Measurements from ENCODE around the gene SCUBE1. TPM values are rescaled to one million over a fixed set of nuclear protein-coding genes. Genes with fewer than 3 reads are reported as not detected.

SCUBE1 gene
- total RNA-seq, 1 experiment from 2014 or later: not detected

DNA sequence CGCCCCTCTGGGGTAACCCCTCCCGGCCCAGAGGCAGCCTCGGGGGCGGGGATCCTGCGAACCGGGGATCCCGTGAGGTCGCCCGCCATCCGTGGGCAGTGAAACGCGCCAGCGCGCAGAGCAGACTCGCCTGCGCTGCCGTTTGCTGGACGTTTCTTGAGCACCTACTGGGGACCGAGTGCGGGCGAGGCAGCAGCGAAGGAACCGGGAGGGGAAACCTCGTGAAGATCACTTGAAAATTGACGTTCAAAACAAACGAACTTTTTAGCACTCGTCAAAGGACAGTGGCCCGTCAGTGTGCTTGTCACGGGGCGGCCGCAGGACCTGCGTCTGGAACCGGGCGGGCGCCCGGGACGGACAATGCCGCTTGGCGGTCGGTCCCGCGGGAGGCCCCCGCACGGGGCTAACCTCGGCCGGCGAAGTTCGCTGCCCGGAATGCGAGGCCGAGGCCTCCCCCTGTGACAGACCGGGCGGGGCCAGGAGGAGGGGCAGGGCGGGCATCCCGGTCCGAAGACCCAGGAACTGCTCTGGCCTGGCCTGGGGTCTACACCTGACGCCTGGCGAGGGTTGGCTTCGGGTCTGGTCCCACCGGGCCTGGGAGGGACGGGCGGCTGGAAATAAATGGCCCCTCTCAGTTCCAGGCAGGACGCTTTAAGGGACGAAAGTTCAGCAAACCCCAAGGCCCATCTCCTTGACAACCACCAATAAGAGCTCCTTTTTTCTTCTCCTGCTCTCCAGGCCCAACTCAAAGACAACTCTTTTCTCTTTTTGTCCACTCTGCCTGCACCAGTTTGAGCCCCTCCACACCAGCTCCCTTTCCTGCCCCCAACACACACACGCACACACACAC, 723 bp upstream of the SCUBE1 start:
- Histone ChIP-seq H4K20me1 (ENCODE audit: insufficient read depth) (no peaks in the 10 kb centered on the region), H3K4me1 (replicated peaks; ENCODE audit: insufficient read depth) (no peaks in the 10 kb centered on the region), H3K4me3 (no peak overlapping the region), H3K27ac (no peak overlapping the region), H3K27me3 (ENCODE audit: insufficient read depth, low read depth) (peaks cover 56% of the 10 kb centered on the region), H3K36me3 (ENCODE audit: low read depth) (no peaks in the 10 kb centered on the region), H3K79me2 (ENCODE audit: low read depth) (no peaks in the 10 kb centered on the region), H3K9me2 (ENCODE audit: insufficient read depth) (no peaks in the 10 kb centered on the region), H2AFZ (no peak overlapping the region), H3F3A (ENCODE audit: insufficient read depth, low read depth) (no peaks in the 10 kb centered on the region), H3K4me2 (no peak overlapping the region), H3K9me3 (ENCODE audit: insufficient read depth, low read depth) (no peaks in the 10 kb centered on the region)
- TF ChIP-seq EZH2 (IDR thresholded peaks at IDR 0.05; ENCODE audit: low read depth): no peak
- TF ChIP-seq, protein P1, sequence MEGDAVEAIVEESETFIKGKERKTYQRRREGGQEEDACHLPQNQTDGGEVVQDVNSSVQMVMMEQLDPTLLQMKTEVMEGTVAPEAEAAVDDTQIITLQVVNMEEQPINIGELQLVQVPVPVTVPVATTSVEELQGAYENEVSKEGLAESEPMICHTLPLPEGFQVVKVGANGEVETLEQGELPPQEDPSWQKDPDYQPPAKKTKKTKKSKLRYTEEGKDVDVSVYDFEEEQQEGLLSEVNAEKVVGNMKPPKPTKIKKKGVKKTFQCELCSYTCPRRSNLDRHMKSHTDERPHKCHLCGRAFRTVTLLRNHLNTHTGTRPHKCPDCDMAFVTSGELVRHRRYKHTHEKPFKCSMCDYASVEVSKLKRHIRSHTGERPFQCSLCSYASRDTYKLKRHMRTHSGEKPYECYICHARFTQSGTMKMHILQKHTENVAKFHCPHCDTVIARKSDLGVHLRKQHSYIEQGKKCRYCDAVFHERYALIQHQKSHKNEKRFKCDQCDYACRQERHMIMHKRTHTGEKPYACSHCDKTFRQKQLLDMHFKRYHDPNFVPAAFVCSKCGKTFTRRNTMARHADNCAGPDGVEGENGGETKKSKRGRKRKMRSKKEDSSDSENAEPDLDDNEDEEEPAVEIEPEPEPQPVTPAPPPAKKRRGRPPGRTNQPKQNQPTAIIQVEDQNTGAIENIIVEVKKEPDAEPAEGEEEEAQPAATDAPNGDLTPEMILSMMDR (conservative IDR thresholded peaks at IDR 0.05): no peak
- intact Hi-C loops (cut with micrococcal nuclease; ENCODE audit: unreplicated experiment): no loop called here
- DNase-seq: no peak
- ChIA-PET CTCF (interaction anchor here (0.6 kb wide), 1 partner anchor 98 kb away, joined by 3 read pairs; no protein-coding TSS in a partner anchor), POLR2A (ENCODE audit: unreplicated experiment) (interaction anchor here (0.5 kb wide), 1 partner anchor 244 kb away, joined by 4 read pairs; no protein-coding TSS in a partner anchor)
- BruUV-seq (replicated peaks): no TSS peak

DNA sequence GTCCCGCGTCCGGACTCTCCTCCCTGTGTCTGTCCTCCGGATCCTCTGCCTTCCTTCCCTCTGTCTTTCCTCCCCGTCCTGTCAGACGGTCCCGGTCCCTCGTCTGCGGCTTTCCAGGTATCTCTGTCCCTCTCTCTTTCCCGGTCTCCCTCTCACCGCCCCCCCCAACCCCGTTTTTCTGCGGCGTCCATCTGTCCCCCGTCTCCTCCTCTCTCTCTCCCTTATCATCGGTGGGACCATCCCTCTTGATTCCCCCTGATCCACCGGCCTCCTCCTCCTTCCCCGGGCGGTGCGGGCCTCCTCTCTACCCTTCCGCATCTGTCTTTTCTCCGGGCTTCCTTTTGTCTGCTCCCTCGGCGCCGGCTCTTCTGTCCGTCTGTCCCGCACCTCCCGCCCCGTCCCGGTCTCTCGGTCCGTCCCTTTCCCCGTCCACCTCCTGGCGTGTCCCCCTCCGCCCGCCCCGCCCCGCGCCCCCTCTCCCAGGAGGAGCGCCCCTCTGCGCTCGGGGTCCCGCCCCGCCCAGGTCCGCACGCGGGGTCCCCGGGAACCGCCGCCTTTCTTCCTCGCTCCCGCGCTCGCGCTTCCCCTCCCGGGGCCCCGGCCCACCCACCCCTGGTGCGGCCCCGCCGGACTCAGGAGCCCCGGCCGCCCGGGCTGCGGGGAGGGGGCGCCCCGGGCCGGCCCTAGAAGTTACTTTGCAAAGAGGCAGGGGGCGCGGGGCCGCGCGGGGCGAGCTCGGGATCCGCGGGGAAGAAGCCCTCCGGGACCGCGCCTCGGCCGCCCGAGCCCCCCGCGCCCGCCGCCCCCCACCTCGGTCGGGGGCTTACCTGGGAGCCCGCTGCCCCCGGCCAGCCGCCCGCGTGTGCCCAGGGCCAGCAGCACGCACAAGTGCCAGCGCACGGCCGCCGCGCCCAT, 568 bp downstream of the SCUBE1 start:
- Histone ChIP-seq H4K20me1 (ENCODE audit: insufficient read depth) (no peaks in the 10 kb centered on the region), H3K9me2 (ENCODE audit: insufficient read depth) (no peaks in the 10 kb centered on the region), H2AFZ (no peak overlapping the region), H3K79me2 (ENCODE audit: low read depth) (no peaks in the 10 kb centered on the region), H3K27me3 (ENCODE audit: insufficient read depth, low read depth) (peaks cover 56% of the 10 kb centered on the region), H3F3A (ENCODE audit: insufficient read depth, low read depth) (no peaks in the 10 kb centered on the region), H3K36me3 (ENCODE audit: low read depth) (no peaks in the 10 kb centered on the region), H3K9me3 (ENCODE audit: insufficient read depth, low read depth) (no peaks in the 10 kb centered on the region), H3K4me3 (no peak overlapping the region), H3K4me2 (no peak overlapping the region), H3K4me1 (replicated peaks; ENCODE audit: insufficient read depth) (no peaks in the 10 kb centered on the region), H3K27ac (no peak overlapping the region)
- TF ChIP-seq EZH2 (IDR thresholded peaks at IDR 0.05; ENCODE audit: low read depth): no peak
- TF ChIP-seq, protein P1 (conservative IDR thresholded peaks at IDR 0.05): no peak
- DNase-seq: no peak
- CTCF ChIA-PET: interaction anchor here (0.7 kb wide), 1 partner anchor 71 kb away, joined by 7 read pairs; no protein-coding TSS in a partner anchor
- BruUV-seq (replicated peaks): no TSS peak
- POLR2A ChIA-PET (ENCODE audit: unreplicated experiment): no interaction called here
- intact Hi-C loops (cut with micrococcal nuclease; ENCODE audit: unreplicated experiment): no loop called here

DNA sequence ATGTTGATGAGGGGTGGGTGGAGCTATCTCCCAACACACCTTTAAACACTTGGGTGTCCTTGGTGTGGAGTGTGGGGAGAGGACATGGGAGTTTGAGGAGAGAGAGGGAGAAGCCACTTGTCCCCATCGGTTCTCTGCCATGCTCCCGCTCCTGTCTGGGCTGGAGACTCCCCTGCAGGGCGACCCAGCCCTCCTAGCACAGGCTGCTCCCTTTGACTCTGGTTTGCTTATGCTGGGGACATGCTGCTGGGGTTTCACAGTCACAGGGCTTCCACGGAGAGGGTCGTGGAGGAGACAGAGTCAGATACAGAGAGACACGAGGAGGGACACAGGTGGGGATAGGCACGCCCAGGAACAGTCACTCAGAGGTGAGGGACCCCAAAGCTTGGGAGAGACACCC, 1.6 kb downstream of the SCUBE1 start:
- no peaks in the 10 kb centered on the region for H3K9me2 ChIP-seq (ENCODE audit: insufficient read depth)
- H3K4me2 ChIP-seq: no peak overlapping the region
- CTCF ChIA-PET: no interaction called here
- no peak for DNase-seq
- no peaks in the 10 kb centered on the region for H3K4me1 ChIP-seq (replicated peaks; ENCODE audit: insufficient read depth)
- intact Hi-C loops (cut with micrococcal nuclease; ENCODE audit: unreplicated experiment): no loop called here
- H3K4me3 ChIP-seq: no peak overlapping the region
- no TSS peak for BruUV-seq (replicated peaks)
- H3K79me2 ChIP-seq (ENCODE audit: low read depth): no peaks in the 10 kb centered on the region
- H3K9me3 ChIP-seq (ENCODE audit: insufficient read depth, low read depth): no peaks in the 10 kb centered on the region
- TF ChIP-seq, protein P1 (conservative IDR thresholded peaks at IDR 0.05): no peak
- no peak for TF ChIP-seq EZH2 (IDR thresholded peaks at IDR 0.05; ENCODE audit: low read depth)
- H3K27ac ChIP-seq: no peak overlapping the region
- H4K20me1 ChIP-seq (ENCODE audit: insufficient read depth): no peaks in the 10 kb centered on the region
- no peaks in the 10 kb centered on the region for H3F3A ChIP-seq (ENCODE audit: insufficient read depth, low read depth)
- H2AFZ ChIP-seq: no peak overlapping the region
- POLR2A ChIA-PET (ENCODE audit: unreplicated experiment): no interaction called here
- H3K36me3 ChIP-seq (ENCODE audit: low read depth): no peaks in the 10 kb centered on the region
- H3K27me3 ChIP-seq (ENCODE audit: insufficient read depth, low read depth): peaks cover 58% of the 10 kb centered on the region

Measured in PC-9 (cell line).